Limb (tissue), 2 donors: ENCODE results near the gene ATAD3A.
"Not testable (repeated sequence)": the region's sequence is repeated elsewhere in the genome, so short reads cannot be mapped to it uniquely, and the experiment has no call there.

Experiments used
- DNase-seq, 2 donors: peaks; one replicate each; pipeline ENCODE4 v3.0.0-alpha.2; 2016; ENCODE audit errors: extremely low spot score in 2 of 2

ATAD3A gene

GRCh38 chr1:1554926-1555915 is 43.3 kb downstream of the ATAD3A start:
- DNase-seq: no peak

GRCh38 chr1:1556505-1556904 is 44.5 kb downstream of the ATAD3A start:
- no peak for DNase-seq

GRCh38 chr1:1556961-1557360 is 45.0 kb downstream of the ATAD3A start:
- not testable (repeated sequence) for DNase-seq

- not testable (repeated sequence) for DNase-seq
Observed at GRCh38 chr1:1557688-1558087, 45.7 kb downstream of the ATAD3A start.

- DNase-seq: no peak
Observed at GRCh38 chr1:1558591-1558990, 46.6 kb downstream of the ATAD3A start.

- no peak for DNase-seq
Observed at GRCh38 chr1:1559066-1559465, 47.1 kb downstream of the ATAD3A start.

- DNase-seq: no peak
Observed at GRCh38 chr1:1560178-1560577, 48.2 kb downstream of the ATAD3A start.

- DNase-seq: no peak
Observed at GRCh38 chr1:1561801-1562470, 50.0 kb downstream of the ATAD3A start.

GRCh38 chr1:1562556-1563195 is 50.7 kb downstream of the ATAD3A start:
- no peak for DNase-seq

- no peak for DNase-seq
Observed at GRCh38 chr1:1563688-1564087, 51.7 kb downstream of the ATAD3A start.

GRCh38 chr1:1564268-1564667 is 52.3 kb downstream of the ATAD3A start:
- no peak for DNase-seq

- DNase-seq: no peak
Observed at GRCh38 chr1:1565340-1565739, 53.4 kb downstream of the ATAD3A start.

GRCh38 chr1:1567152-1567875 is 55.4 kb downstream of the ATAD3A start:
- DNase-seq: no peak

- DNase-seq: no peak
Observed at GRCh38 chr1:1567891-1568291, 55.9 kb downstream of the ATAD3A start.

- no peak for DNase-seq
Observed at GRCh38 chr1:1569341-1569740, 57.4 kb downstream of the ATAD3A start.

- DNase-seq: peak in 1 of 2 donors; percentile 48
Observed at GRCh38 chr1:1573843-1574720, 62.1 kb downstream of the ATAD3A start.

- DNase-seq: peak; percentile 91 to 96
Observed at GRCh38 chr1:1574721-1575537, 63.0 kb downstream of the ATAD3A start, which contains the start of gene SSU72. Gene SSU72 (minus strand): TSS chr1:1574863. CDS start chr1:1574557, 306 bp downstream.

- DNase-seq: no peak
Observed at GRCh38 chr1:1577367-1578011, 65.5 kb downstream of the ATAD3A start.

GRCh38 chr1:1578371-1578940 is 66.5 kb downstream of the ATAD3A start:
- DNase-seq: no peak
